WERI-Rb-1 (cell line): ENCODE measurements around the gene THNSL1.

Source experiments
- DNase-seq: peaks from one replicate; pipeline ENCODE4 v3.0.0-alpha.2; 2020
- H3K27ac ChIP-seq: fragments of 250-450 bp; sonication (Bioruptor Pico); 2 replicates; pipeline ENCODE4 v1.5.1; 2020; ENCODE audit warnings: mild to moderate bottlenecking, moderate library complexity
- H3K27me3 ChIP-seq: fragments of 250-450 bp; sonication (Bioruptor Pico); 2 replicates; pipeline ENCODE4 v1.5.1; 2021; ENCODE audit warnings: mild to moderate bottlenecking, low read depth, moderate library complexity; ENCODE audit not compliant: insufficient read depth, severe bottlenecking
- H3K36me3 ChIP-seq: fragments of 250-450 bp; sonication (Bioruptor Pico); 2 replicates; pipeline ENCODE4 v1.5.1; 2020; ENCODE audit warnings: mild to moderate bottlenecking, moderate library complexity
- H3K4me3 ChIP-seq: 2 replicates; pipeline ENCODE4 v1.5.1; 2011; ENCODE audit warnings: low read depth, mild to moderate bottlenecking, control low read depth, low read length
- H3K9me3 ChIP-seq: fragments of 250-450 bp; sonication (Bioruptor Pico); 2 replicates; pipeline ENCODE4 v1.5.1; 2021; ENCODE audit warnings: mild to moderate bottlenecking, moderate library complexity; ENCODE audit not compliant: severe bottlenecking
- CTCF ChIP-seq: IDR thresholded peaks from 2 replicates; pipeline ENCODE4 v1.5.1; 2011; ENCODE audit warnings: low read depth, mild to moderate bottlenecking, control low read depth, inconsistent platforms, low read length

THNSL1 gene

GRCh38 chr10:25068152-25069058 is 52.0 kb downstream of the THNSL1 start:
- no peaks in the 10 kb centered on the region for H3K27me3 ChIP-seq
- H3K27ac ChIP-seq = no peak overlapping the region
- no peak for TF ChIP-seq CTCF
- no peak overlapping the region for H3K4me3 ChIP-seq
- no peaks in the 10 kb centered on the region for H3K36me3 ChIP-seq
- H3K9me3 ChIP-seq = no peaks in the 10 kb centered on the region
- no peak for DNase-seq

- DNase-seq = no peak
- Histone ChIP-seq H3K27me3 (no peaks in the 10 kb centered on the region), H3K27ac (no peak overlapping the region)
Measured at GRCh38 chr10:25071227-25071626, 54.8 kb downstream of the THNSL1 start.

GRCh38 chr10:25072786-25073185 is 56.4 kb downstream of the THNSL1 start:
- Histone ChIP-seq H3K27me3 (no peaks in the 10 kb centered on the region), H3K36me3 (no peaks in the 10 kb centered on the region), H3K4me3 (no peak overlapping the region), H3K27ac (no peak overlapping the region), H3K9me3 (no peaks in the 10 kb centered on the region)
- TF ChIP-seq CTCF = no peak
- DNase-seq = no peak

More at GRCh38 chr10:25071227-25071626, 54.8 kb downstream of the THNSL1 start:
- TF ChIP-seq CTCF = no peak
- Histone ChIP-seq H3K9me3 (no peaks in the 10 kb centered on the region), H3K36me3 (no peaks in the 10 kb centered on the region), H3K4me3 (no peak overlapping the region)

GRCh38 chr10:25075825-25076224 is 59.4 kb downstream of the THNSL1 start:
- Histone ChIP-seq H3K27ac (no peak overlapping the region), H3K9me3 (no peaks in the 10 kb centered on the region), H3K27me3 (no peaks in the 10 kb centered on the region), H3K36me3 (no peaks in the 10 kb centered on the region), H3K4me3 (no peak overlapping the region)
- no peak for TF ChIP-seq CTCF
- no peak for DNase-seq
